ENCODE data around the gene RPS6KB1. TPM values are rescaled to one million over a fixed set of nuclear protein-coding genes. Genes with fewer than 3 reads are reported as not detected.

RPS6KB1 gene
- total and polyA plus RNA-seq, 2 donors (not counting 1 experiment from before 2014, with no cell fraction given), result 15.6 to 69.7 TPM

GRCh38 chr17:59858167-59858816 is 34.6 kb upstream of the RPS6KB1 start:
- H3K4me1 Mint-ChIP-seq, result peaks cover 3% of the 10 kb centered on the region
- H3K4me3 ChIP-seq (ENCODE audit: control extremely low read depth in 1 of 5, extremely low read depth in 1 of 5, insufficient read depth in 1 of 5, low read depth in 2 of 5, low read length in 4 of 5), result no peak overlapping the region
- no peaks in the 10 kb centered on the region for H4K20me1 ChIP-seq (ENCODE audit: control insufficient read depth, insufficient read depth, low read length, poor library complexity, severe bottlenecking)
- H2AFZ ChIP-seq (ENCODE audit: insufficient read depth, low read depth, low read length, poor library complexity, severe bottlenecking), result no peak overlapping the region
- H3K9me3 Mint-ChIP-seq (ENCODE audit: insufficient read depth), result no peaks in the 10 kb centered on the region
- H3K27ac Mint-ChIP-seq, result no peak overlapping the region
- H3K4me1 ChIP-seq (ENCODE audit: control insufficient read depth in 2 of 2, insufficient read depth in 2 of 2, low read length in 2 of 2), result peaks cover 0 to 3% of the 10 kb centered on the region in 2 donors
- no peak overlapping the region for H3K4me3 Mint-ChIP-seq
- peaks cover 4 to 16% of the 10 kb centered on the region in 2 experiments for H3K36me3 ChIP-seq (replicated peaks in 1 of 2; ENCODE audit: control extremely low read depth in 1 of 2, control insufficient read depth in 1 of 2, extremely low read depth in 1 of 2, insufficient read depth in 2 of 2, low read length in 1 of 2)
- 100% methylated on average over 1 of the region's 5 CpGs for WGBS (ENCODE audit: insufficient coverage)
- no peaks in the 10 kb centered on the region for H3K9me3 ChIP-seq (ENCODE audit: control extremely low read depth in 1 of 3, control insufficient read depth in 2 of 3, insufficient read depth in 1 of 3, low read length in 2 of 3)
- TF ChIP-seq EZH2 (IDR thresholded peaks at IDR 0.05; ENCODE audit: borderline replicate concordance, insufficient read depth, low read depth, low read length, poor library complexity, severe bottlenecking) (no peak), CTCF (IDR thresholded peaks at IDR 0.05) (no peak)
- H3K27ac ChIP-seq (ENCODE audit: low read length in 2 of 2), result no peak overlapping the region
- no peaks in the 10 kb centered on the region for H3K27me3 Mint-ChIP-seq
- no peak for ATAC-seq (ENCODE audit: low read depth)
- no peak overlapping the region for H3K9ac ChIP-seq (ENCODE audit: low read length)
- intact Hi-C loops (cut with micrococcal nuclease), result loop anchor here (2.0 kb wide), 1 partner anchor 71 kb away; no protein-coding TSS in a partner anchor
- POLR2A ChIA-PET, result no interaction called here
- no peaks in the 10 kb centered on the region for H3K27me3 ChIP-seq (replicated peaks in 1 of 4; ENCODE audit: control extremely low read depth in 1 of 4, control insufficient read depth in 3 of 4, insufficient read depth in 4 of 4, low read length in 3 of 4)
- no peak overlapping the region for H3K4me2 ChIP-seq (replicated peaks; ENCODE audit: low read depth, low read length, poor library complexity, severe bottlenecking)
- no peak for DNase-seq
- no peaks in the 10 kb centered on the region for H3K79me2 ChIP-seq (ENCODE audit: control insufficient read depth, insufficient read depth, low read length)
- CTCF ChIA-PET, result interaction anchor here (0.7 to 3.1 kb wide), 13 partner anchors 14 to 216 kb away, joined by 3 to 21 read pairs (median 4); no protein-coding TSS in a partner anchor

- Histone ChIP-seq H2AFZ (ENCODE audit: insufficient read depth, low read depth, low read length, poor library complexity, severe bottlenecking) (no peak overlapping the region), H4K20me1 (ENCODE audit: control insufficient read depth, insufficient read depth, low read length, poor library complexity, severe bottlenecking) (no peaks in the 10 kb centered on the region), H3K9ac (ENCODE audit: low read length) (no peak overlapping the region), H3K4me1 (ENCODE audit: control insufficient read depth in 2 of 2, insufficient read depth in 2 of 2, low read length in 2 of 2) (no peaks in the 10 kb centered on the region), H3K79me2 (ENCODE audit: control insufficient read depth, insufficient read depth, low read length) (no peaks in the 10 kb centered on the region), H3K27me3 (replicated peaks in 1 of 4; ENCODE audit: control extremely low read depth in 1 of 4, control insufficient read depth in 3 of 4, insufficient read depth in 4 of 4, low read length in 3 of 4) (no peaks in the 10 kb centered on the region), H3K4me2 (replicated peaks; ENCODE audit: low read depth, low read length, poor library complexity, severe bottlenecking) (no peak overlapping the region), H3K9me3 (ENCODE audit: control extremely low read depth in 1 of 3, control insufficient read depth in 2 of 3, insufficient read depth in 1 of 3, low read length in 2 of 3) (no peaks in the 10 kb centered on the region), H3K27ac (ENCODE audit: low read length in 2 of 2) (no peak overlapping the region), H3K4me3 (ENCODE audit: control extremely low read depth in 1 of 5, extremely low read depth in 1 of 5, insufficient read depth in 1 of 5, low read depth in 2 of 5, low read length in 4 of 5) (no peak overlapping the region), H3K36me3 (replicated peaks in 1 of 2; ENCODE audit: control extremely low read depth in 1 of 2, control insufficient read depth in 1 of 2, extremely low read depth in 1 of 2, insufficient read depth in 2 of 2, low read length in 1 of 2) (peaks cover 4 to 22% of the 10 kb centered on the region in 2 experiments)
- H3K4me1 Mint-ChIP-seq, result no peaks in the 10 kb centered on the region
- 80% methylated on average over 1 of the region's 3 CpGs for WGBS (ENCODE audit: insufficient coverage)
- H3K27me3 Mint-ChIP-seq, result no peaks in the 10 kb centered on the region
- H3K27ac Mint-ChIP-seq, result no peak overlapping the region
- ChIA-PET CTCF (interaction anchor here (0.6 to 3.1 kb wide), 22 partner anchors 10 to 338 kb away, joined by 3 to 21 read pairs (median 4); no protein-coding TSS in a partner anchor), POLR2A (no interaction called here)
- H3K4me3 Mint-ChIP-seq, result no peak overlapping the region
- ATAC-seq (ENCODE audit: low read depth) (no peak), DNase-seq (no peak)
- H3K9me3 Mint-ChIP-seq (ENCODE audit: insufficient read depth), result no peaks in the 10 kb centered on the region
- no peak for TF ChIP-seq EZH2 (IDR thresholded peaks at IDR 0.05; ENCODE audit: borderline replicate concordance, insufficient read depth, low read depth, low read length, poor library complexity, severe bottlenecking)
- no peak for TF ChIP-seq CTCF (IDR thresholded peaks at IDR 0.05)
- intact Hi-C loops (cut with micrococcal nuclease), result loop anchor here (1.0 to 2.0 kb wide), 3 partner anchors 72 to 112 kb away; no protein-coding TSS in a partner anchor
Measured at GRCh38 chr17:59858932-59859331, 34.0 kb upstream of the RPS6KB1 start.

Measured in B cell (primary cell).